ENCODE results near the gene AP5S1.
A peak's percentile ranks its signal among the peaks of the same experiment; 100 is the strongest.
"Not testable (repeated sequence)": the region's sequence is repeated elsewhere in the genome, so short reads cannot be mapped to it uniquely, and the experiment has no call there.

AP5S1 gene

DNA sequence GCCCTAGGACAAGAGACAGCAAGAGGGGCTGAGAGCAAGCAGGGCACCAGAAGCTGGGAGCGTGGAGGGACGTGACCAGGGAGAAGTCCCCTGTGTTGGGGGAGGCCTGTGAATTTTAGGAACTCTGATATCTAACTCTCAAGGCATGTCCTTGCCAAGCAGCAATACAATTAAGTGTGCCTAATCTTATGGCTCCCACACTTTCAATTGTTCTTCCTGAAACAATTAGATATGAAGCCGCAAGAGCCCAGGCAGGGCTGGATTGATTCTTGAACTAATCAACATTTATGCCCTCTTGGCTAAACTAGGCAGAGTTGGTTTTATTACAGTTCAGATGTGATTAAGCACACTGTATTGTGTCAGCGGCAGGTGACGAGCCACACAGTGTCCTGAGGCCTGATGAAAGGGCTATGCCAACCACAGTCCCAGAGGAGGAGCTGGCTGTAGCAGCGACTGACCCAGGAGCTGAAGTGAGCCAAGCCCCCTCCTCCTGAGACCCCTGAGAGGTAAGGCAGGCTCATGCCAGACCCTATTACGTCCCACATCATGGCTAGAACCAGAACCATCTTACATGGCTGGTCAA is 22.1 kb downstream of the AP5S1 start:
- no peak for DNase-seq (ENCODE audit: low read depth, low spot score)

DNA sequence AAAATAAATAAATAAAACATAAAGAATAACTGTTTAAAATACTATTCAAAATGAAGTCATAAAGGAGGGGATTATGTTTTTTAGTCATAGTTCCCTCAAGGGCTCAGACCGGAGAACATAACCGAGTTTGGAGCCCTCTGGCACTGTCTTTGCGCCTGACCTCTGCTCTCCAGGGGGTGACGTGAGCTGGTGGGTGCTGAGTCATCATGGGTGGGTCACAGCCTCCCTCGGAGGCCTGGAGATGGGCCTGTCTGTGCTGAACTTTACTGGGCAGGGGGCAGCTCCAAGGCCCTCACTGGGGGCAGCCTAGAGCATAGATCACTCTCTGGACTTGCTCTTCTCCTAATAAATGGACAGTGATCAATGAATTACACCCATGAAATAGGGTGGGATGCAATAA is 23.1 kb downstream of the AP5S1 start:
- peak; percentile 26 for DNase-seq (ENCODE audit: low read depth, low spot score)

DNA sequence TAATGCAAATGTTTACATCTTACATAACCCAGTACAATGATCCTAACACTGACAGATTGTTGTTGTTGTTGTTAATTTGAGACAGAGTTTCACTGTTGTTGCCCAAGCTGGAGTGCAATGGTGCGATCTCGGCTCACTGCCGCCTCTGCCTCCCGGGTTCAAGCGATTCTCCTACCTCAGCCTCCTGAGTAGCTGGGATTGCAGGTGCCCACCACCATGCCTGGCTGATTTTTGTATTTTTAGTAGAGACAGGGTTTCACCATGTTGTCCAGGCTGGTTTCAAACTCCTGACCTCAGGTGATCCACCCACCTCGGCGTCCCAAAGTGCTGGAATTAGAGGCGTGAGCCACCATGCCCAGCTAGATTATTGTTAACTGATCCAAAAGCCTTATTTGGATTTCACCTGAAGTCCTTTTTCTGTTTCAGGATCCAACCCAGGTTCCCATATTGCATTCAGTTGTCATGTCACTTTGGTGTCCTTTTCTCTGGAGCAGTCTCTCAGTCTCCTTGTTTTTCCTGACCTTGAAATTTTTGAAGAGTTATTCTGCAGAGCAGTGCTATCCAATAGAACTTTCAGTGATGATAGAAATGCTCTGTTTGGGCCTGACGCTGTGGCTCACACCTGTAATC is 23.8 kb downstream of the AP5S1 start:
- not testable (repeated sequence) for DNase-seq (ENCODE audit: low read depth, low spot score)

DNA sequence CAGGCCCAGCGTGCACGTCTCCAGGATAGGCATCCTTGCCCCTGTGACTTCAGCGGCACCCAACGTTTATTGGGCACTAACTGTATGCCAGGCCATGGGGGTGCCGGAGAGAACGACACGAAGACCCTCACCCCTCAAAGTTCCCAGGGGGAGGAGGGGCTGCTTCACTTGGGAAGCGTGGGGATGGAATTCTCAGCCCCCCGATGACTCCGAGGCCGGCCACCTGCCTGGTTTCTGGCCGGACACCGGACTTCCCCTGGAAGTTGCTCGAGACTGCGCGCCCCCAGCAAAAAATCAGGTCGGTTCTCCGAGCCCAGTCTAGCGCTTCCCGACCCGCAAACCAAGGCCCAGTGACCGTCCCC is 26.0 kb downstream of the AP5S1 start:
- DNase-seq (ENCODE audit: low read depth, low spot score), result no peak

DNA sequence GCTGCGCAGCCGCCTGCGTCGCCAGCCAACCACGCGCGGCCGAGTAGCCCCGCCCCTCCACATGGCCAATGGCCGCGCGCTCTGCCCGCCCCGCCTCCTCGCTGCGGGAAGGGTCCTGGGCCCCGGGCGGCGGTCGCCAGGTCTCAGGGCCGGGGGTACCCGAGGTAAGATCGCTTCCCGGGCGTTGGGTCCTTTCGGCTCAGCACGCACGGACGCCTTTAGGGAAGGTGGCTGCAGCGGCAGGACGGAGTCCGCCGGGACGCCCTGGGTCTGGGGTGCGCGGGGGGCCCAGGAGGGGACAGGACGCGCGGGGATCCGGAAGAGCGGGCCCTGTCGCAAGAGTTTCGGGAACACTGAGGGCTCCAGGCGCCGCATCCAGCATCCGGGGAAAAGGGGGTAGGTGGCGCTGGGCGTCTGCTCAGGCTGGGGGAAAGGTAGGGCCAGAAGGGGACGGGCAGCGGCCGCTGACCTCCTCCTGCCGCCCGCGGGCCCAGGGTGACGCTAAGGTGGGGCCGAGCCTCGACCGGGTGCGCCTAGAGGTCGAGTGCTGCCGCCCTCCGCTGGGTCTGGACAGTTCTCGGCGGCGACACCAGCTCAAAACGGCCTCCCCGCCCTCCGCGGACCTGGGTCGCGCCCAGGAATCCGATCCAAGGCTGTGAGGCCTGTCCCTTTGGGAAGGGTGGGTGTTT is 26.5 kb downstream of the AP5S1 start, which contains the start of gene MAVS:
Gene MAVS, plus strand, starts transcription at position 95 of the 689 bp plus-strand sequence. CDS start 7,791 bp downstream, outside the sequence.
- DNase-seq (ENCODE audit: low read depth, low spot score), result peak; percentile 93

DNA sequence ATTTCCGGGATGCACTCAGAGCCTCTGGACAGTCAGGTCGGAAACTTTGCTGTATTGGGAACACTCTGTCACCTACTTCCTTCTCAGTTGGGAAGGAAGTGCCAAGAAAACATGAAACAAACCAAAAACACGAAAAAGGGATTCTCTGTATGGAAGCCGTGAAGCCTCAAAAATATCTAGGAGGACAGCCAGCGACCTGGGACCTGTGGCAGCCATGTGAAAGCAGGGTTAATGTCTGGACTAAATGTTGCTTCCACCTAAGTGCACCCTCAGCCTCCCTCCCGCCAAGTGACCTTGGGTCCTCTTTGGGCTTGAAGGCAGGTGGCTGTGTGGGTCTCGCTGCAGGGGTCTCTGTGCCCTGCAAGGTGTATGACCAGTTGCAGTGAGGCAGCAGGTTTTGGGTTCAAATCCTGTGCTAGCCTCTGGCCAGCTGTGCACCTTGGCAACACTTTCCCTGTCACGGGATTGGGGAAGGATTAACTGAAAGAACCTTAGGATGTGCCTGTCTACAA is 27.1 kb downstream of the AP5S1 start:
- peak; percentile 43 for DNase-seq (ENCODE audit: low read depth, low spot score)

DNA sequence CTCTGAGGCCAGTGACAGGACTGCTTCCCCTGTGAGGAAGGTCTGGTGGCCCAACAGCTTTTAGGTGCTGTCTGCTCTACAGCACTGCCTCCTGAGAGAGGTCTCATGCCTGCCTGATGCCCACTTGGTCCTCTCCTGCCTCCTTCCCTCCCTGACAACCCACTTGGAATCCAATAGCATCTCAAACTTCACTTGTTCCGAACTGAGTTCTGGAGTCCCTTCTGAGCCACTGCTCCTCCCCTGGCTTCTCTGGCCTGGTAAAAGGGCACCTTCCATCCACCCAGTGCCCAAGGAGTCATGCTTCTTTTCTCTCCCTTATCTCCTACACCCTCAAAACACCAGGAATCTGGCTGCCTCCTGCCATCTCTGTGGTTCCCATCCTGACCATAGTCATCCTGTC is 28.2 kb downstream of the AP5S1 start:
- no peak for DNase-seq (ENCODE audit: low read depth, low spot score)

DNA sequence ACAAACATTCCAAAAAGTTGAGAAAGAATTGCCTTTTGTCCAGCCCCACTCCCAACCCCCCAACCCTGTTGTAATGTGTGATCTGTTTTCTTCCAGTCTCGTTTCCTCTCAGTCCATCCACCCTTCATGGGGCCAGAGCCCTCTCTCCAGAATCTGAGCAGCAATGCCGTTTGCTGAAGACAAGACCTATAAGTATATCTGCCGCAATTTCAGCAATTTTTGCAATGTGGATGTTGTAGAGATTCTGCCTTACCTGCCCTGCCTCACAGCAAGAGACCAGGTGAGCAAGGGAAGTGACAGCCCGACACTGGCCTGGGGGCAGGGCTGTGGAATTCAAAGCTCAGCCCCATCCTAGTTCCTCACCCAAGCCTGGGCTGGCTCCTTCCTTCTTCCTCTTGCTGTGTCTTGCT is 34.1 kb downstream of the AP5S1 start:
- no peak for DNase-seq (ENCODE audit: low read depth, low spot score)

DNA sequence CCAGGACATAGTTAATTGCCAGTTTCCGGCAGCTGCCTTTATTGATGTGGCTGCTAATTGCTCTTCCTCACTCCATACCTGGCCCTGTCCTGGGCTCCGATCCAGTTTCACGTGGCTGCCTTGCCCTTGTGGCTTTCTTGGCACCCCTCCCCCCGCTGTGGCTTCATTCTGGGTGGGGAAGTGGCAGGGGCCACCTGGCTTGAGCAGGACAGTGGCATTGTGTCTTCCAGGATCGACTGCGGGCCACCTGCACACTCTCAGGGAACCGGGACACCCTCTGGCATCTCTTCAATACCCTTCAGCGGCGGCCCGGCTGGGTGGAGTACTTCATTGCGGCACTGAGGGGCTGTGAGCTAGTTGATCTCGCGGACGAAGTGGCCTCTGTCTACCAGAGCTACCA is 37.1 kb downstream of the AP5S1 start:
- no peak for DNase-seq (ENCODE audit: low read depth, low spot score)

DNA sequence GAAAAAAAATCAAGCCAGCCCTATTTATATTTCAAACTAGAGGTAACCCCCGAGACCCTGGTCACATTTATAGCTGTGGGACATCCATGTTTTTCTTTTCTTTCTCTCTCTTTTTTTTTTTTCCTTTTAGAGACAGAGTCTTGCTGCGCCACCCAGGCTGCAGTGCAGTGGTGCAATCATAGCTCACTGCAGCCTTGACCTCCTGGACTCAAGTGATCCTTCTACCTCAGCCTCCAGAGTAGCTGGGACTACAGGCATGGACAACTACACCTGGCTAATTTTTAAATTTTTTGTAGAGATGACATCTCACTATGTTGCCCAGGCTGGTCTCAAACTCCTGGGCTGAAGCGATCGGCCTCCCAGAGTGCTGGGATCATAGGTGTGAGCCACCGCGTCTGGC is 38.3 kb downstream of the AP5S1 start:
- DNase-seq (ENCODE audit: low read depth, low spot score), result no peak

DNA sequence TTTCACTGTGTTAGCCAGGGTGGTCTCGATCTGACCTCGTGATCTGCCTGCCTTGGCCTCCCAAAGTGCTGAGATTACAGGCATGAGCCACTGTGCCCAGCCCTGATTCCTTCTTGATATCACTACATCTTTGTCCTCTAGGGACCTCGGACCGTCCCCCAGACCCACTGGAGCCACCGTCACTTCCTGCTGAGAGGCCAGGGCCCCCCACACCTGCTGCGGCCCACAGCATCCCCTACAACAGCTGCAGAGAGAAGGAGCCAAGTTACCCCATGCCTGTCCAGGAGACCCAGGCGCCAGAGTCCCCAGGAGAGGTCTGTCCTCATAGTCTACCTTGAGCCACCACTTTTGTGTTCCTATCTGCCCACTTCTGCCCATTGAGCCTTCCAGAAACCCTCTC is 40.8 kb downstream of the AP5S1 start:
- no peak for DNase-seq (ENCODE audit: low read depth, low spot score)

DNA sequence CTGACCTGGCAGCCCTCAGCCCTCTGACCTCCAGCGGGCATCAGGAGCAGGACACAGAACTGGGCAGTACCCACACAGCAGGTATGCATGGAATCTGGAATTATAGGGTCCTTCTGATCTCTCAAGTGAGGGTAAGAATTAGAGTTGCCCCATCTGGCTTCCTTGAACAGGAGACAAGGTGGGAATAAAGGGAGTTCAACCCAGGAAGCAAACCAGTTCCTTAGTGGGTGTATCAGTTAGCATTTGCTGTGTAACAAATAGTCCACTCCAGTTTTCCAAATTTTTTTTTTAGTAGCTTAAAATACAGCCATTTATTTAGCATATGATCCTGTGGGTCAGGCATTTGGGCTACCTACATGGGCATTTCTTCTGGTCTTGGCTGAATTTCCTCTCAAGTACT is 42.0 kb downstream of the AP5S1 start:
- DNase-seq (ENCODE audit: low read depth, low spot score), result no peak

DNA sequence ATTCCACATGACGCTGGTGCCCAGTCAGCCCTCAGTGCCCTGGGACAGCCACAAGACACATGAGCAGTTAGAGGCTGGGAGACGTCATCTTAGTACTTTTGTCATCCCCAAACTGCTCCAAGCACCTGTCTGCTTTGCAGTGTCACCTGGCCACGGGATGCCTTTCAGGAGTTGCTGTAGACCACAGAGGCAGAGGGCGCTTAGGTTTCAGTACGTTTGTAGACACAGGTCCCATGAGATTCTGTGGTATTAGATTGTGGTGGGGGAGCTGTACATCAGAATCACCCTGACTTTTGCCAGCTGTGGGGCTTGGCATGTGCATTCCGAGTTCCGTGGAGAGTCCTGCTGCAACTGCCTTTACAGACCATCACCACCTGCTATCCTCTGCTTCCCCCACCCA is 43.0 kb downstream of the AP5S1 start:
- DNase-seq (ENCODE audit: low read depth, low spot score), result no peak

DNA sequence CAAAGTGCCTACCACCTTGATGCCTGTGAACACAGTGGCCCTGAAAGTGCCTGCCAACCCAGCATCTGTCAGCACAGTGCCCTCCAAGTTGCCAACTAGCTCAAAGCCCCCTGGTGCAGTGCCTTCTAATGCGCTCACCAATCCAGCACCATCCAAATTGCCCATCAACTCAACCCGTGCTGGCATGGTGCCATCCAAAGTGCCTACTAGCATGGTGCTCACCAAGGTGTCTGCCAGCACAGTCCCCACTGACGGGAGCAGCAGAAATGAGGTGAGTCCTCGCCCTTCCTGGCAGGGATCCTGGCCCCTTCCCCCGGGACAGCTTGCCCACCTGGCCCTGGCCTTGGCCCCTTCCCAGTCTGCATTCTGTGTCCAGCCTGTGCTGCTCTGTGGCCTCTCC is 44.2 kb downstream of the AP5S1 start:
- no peak for DNase-seq (ENCODE audit: low read depth, low spot score)

DNA sequence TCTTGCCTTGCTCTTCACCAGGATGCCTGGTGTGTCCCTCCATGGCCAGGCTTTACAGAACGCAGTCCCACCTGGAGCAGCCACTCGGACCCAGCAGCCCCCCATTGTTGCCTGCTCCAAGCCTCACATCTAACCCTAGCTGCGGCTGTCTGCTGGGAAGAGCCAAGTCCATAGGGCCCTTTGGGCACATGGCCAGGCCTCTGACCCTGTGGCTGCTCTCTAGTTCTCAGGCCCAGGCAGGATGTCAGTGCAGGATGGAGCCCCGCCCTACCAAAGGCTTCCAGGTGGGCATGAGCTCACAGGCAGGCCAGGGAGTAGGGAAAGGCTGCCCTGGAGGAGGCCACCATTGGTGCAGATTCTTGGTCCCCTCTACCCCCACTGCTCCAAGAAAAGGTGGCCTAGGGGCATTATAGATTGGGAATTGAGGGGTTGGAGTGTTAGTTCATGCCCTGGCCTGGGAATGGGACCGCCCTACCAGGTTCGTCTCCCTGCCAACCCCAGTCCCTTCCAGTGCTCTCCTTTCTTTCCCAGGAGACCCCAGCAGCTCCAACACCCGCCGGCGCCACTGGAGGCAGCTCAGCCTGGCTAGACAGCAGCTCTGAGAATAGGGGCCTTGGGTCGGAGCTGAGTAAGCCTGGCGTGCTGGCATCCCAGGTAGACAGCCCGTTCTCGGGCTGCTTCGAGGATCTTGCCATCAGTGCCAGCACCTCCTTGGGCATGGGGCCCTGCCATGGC is 45.0 kb downstream of the AP5S1 start:
- DNase-seq (ENCODE audit: low read depth, low spot score), result no peak

DNA sequence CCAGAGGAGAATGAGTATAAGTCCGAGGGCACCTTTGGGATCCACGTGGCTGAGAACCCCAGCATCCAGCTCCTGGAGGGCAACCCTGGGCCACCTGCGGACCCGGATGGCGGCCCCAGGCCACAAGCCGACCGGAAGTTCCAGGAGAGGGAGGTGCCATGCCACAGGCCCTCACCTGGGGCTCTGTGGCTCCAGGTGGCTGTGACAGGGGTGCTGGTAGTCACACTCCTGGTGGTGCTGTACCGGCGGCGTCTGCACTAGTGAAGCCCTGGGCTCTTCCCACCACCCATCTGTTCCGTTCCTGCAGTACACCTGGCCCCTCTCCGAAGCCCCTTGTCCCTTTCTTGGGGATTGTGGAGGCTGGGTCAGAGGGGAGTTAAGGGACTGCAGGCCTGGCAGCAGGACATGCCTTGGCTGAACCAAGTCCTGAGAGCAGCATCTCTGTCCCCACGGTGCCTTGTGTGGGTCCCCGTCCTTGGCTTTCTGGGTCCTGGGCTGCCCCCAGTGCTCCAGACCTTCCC is 45.6 kb downstream of the AP5S1 start:
- DNase-seq (ENCODE audit: low read depth, low spot score), result no peak

DNA sequence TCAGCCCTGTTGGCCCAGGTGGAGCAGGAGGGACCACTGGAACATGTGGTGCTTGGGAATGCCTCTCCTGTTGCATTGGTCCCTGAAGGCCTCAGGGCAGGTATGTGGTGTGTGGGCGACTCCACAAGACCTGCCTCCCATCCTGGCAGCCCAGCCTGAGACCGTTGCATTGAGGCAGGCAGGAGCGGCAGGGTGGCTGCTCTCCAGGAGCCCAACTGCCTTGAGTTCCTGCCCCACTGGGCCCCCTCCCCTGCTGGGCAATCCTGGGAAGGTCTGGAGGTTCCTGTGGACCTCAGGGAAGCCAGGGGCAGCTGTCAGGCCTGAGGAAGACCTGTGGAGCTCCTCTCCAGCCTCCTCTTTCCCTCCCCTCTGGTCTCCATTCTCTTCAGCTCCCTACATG is 46.1 kb downstream of the AP5S1 start:
- no peak for DNase-seq (ENCODE audit: low read depth, low spot score)

DNA sequence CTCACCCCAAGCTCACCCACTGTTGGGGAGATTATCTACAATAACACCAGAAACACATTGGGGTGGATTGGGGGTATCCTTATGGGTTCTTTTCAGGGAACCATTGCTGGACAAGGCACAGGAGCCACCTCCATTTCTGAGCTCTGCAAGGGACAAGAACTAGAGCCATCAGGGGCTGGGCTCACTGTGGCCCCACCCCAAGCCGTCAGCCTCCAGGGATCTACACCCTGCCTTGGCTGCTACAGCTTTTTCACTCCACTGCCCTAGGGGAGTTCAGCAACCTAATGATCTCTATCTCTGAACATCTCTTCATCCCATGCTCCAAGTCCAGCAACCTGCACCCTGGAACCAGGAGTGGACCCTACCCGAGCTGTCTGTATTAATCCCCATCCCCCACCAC is 47.5 kb downstream of the AP5S1 start:
- DNase-seq (ENCODE audit: low read depth, low spot score), result no peak

DNA sequence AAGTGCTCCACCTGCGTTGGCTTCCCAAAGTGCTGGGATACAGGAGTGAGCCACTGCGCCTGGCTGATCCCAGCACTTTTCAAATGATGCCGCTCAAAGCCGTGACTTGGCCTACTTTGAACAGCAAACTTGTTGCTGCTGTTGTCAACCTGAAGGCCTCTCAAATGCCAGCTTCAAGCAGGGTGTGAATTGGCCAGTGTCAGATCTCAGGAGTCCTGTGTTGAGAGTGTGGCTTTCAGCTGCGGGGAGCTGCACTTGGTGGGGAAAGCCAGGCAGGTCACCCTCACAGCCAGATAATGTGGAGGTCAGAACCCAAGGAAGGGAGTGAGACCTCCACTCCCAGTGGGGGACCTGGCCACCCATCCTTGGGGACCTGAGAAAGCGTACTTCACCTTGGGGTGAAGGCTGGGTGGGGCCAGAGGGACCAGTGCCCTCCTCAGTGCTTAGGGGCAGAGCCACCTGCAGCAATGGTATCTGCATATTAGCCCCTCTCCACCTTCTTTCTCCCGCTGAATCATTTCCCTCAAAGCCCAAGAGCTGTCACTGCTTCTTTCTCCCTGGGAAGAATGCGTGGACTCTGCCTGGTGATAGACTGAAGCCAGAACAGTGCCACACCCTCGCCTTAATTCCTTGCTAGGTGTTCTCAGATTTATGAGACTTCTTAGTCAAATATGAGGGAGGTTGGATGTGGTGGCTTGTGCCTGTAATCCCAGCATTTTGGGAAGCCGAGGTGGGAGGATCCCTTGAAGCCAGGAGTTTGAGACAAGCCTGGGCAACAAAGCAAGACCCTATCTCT is 49.7 kb downstream of the AP5S1 start:
- DNase-seq (ENCODE audit: low read depth, low spot score), result no peak

DNA sequence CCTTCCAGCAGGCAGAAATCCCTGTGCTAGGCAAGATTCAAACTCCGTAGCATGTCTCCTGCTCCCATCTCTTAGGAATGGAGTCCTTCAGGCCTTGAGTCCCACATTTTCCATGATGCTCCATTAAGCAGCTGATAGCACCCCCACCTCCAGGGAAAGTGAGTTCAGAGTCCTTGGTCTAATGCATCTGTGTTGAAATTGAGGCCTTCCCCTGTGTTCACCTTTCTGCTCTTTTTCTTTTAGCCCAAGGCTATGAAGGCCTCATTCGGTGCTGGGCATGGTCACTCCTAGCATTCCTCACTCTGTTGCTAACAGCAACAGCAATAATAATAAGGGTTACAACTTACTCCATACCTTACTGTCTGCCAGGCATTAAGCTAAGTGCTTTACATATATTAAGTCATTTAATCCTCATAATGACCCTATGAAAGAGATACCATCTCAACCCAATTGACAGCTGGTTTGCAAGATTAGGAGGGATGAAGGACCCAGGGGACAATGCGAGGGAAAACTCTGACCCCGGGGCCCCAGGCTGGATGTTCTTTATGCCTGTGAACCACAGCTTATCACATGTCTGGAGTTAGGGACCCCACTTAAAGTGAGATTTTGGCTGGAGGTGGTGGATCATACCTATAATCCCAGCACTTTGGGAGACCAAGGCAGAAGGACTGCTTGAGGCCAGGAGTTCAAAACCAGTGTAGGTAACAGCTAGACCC is 51.4 kb downstream of the AP5S1 start:
- no peak for DNase-seq (ENCODE audit: low read depth, low spot score)

DNA sequence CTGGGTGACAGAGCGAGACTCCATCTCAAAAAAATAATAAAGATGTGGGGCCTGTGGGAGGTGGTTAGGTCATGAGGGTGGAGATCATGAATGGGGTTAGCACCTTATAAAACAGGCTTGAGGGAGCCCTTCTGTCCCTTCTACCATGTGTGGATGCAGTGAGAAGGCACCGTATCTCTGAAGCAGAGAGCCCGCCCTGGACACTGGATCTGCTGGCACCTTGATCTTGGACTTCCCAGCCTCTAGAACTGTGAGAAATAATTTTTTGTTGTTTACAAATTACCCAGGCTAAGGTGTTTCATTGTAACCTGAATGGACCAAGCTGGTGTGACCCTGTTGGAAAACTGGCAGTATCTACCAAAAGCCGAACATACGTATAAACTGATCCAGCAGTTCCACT is 53.2 kb downstream of the AP5S1 start:
- DNase-seq (ENCODE audit: low read depth, low spot score), result no peak
